Embryonic facial prominence (tissue), 1 donor: ENCODE data around the gene TXNDC17.
"Not testable (repeated sequence)": the region's sequence is repeated elsewhere in the genome, so short reads cannot be mapped to it uniquely, and the experiment has no call there.

Experiments
- DNase-seq: peaks from one replicate; pipeline ENCODE4 v3.0.0-alpha.2; 2016; ENCODE audit errors: extremely low spot score

The TXNDC17 gene

GRCh38 chr17:6683730-6684459 is 43.0 kb downstream of the TXNDC17 start:
- no peak for DNase-seq

GRCh38 chr17:6684460-6684783 is 43.6 kb downstream of the TXNDC17 start:
- DNase-seq = no peak

GRCh38 chr17:6684881-6685767 is 44.3 kb downstream of the TXNDC17 start:
- DNase-seq = no peak

- DNase-seq = no peak
Observed at GRCh38 chr17:6686026-6686425, 45.2 kb downstream of the TXNDC17 start.

- DNase-seq = no peak
Observed at GRCh38 chr17:6688944-6689343, 48.1 kb downstream of the TXNDC17 start.

- DNase-seq = no peak
Observed at GRCh38 chr17:6690641-6691040, 49.8 kb downstream of the TXNDC17 start.

- DNase-seq = no peak
Observed at GRCh38 chr17:6691546-6691945, 50.7 kb downstream of the TXNDC17 start.

GRCh38 chr17:6691958-6692357 is 51.1 kb downstream of the TXNDC17 start:
- not testable (repeated sequence) for DNase-seq
